ENCODE measurements around the gene PRUNE2. TPM values are rescaled to one million over a fixed set of nuclear protein-coding genes. Genes with fewer than 3 reads are reported as not detected.

PRUNE2 gene
- total RNA-seq, 2 experiments from 2014 or later = 0.38 to 0.72 TPM

DNA sequence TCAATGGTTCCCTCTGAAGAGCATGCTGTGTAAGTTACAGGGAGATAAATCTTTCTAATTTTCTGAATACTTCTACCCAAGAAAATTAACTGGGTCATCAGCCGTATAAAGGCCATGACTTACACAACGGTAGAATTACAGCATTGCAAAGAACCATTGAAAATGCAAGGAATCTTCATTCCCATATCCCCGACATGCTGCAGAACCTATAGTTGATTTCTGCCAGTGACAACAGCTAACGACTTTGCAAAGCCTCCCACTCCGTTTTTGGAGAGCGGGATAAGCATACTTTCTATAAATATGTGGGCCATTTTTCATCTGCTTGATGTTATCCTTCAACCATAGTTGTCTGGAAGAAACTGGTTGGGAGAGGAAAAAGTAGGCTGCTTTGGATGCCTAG is 85.5 kb downstream of the PRUNE2 start:
- ATAC-seq (no peak), DNase-seq (no peak)
- POLR2A ChIA-PET = no interaction called here
- TF ChIP-seq, protein P1, sequence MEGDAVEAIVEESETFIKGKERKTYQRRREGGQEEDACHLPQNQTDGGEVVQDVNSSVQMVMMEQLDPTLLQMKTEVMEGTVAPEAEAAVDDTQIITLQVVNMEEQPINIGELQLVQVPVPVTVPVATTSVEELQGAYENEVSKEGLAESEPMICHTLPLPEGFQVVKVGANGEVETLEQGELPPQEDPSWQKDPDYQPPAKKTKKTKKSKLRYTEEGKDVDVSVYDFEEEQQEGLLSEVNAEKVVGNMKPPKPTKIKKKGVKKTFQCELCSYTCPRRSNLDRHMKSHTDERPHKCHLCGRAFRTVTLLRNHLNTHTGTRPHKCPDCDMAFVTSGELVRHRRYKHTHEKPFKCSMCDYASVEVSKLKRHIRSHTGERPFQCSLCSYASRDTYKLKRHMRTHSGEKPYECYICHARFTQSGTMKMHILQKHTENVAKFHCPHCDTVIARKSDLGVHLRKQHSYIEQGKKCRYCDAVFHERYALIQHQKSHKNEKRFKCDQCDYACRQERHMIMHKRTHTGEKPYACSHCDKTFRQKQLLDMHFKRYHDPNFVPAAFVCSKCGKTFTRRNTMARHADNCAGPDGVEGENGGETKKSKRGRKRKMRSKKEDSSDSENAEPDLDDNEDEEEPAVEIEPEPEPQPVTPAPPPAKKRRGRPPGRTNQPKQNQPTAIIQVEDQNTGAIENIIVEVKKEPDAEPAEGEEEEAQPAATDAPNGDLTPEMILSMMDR (IDR thresholded peaks at IDR 0.05) = no peak
- CTCF ChIA-PET = interaction anchor here (1.6 kb wide), 1 partner anchor 11 kb away, joined by 4 read pairs; no protein-coding TSS in a partner anchor
- intact Hi-C loops (cut with micrococcal nuclease) = no loop called here
- Mint-ChIP-seq H3K4me3 (no peak overlapping the region), H3K9me3 (no peaks in the 10 kb centered on the region), H3K27ac (no peak overlapping the region), H3K4me1 (ENCODE audit: low read depth) (no peaks in the 10 kb centered on the region), H3K27me3 (peaks cover 3% of the 10 kb centered on the region), H3K36me3 (ENCODE audit: low read depth) (no peaks in the 10 kb centered on the region)

GRCh38 chr9:76818271-76818670 is 87.6 kb downstream of the PRUNE2 start:
- H3K27me3 Mint-ChIP-seq = peaks cover 10% of the 10 kb centered on the region
- no peaks in the 10 kb centered on the region for H3K9me3 Mint-ChIP-seq
- POLR2A ChIA-PET = no interaction called here
- TF ChIP-seq, protein P1 (IDR thresholded peaks at IDR 0.05) = no peak
- no peak for DNase-seq
- H3K4me3 Mint-ChIP-seq = no peak overlapping the region
- H3K36me3 Mint-ChIP-seq (ENCODE audit: low read depth) = no peaks in the 10 kb centered on the region
- no peak for ATAC-seq
- H3K27ac Mint-ChIP-seq = no peak overlapping the region
- intact Hi-C loops (cut with micrococcal nuclease) = no loop called here
- no peaks in the 10 kb centered on the region for H3K4me1 Mint-ChIP-seq (ENCODE audit: low read depth)
- CTCF ChIA-PET = no interaction called here

- intact Hi-C loops (cut with micrococcal nuclease) = no loop called here
- TF ChIP-seq, protein P1 (IDR thresholded peaks at IDR 0.05) = no peak
- ChIA-PET CTCF (no interaction called here), POLR2A (no interaction called here)
- no peak overlapping the region for H3K27ac Mint-ChIP-seq
- H3K36me3 Mint-ChIP-seq (ENCODE audit: low read depth) = no peaks in the 10 kb centered on the region
- ATAC-seq (no peak), DNase-seq (no peak)
- H3K4me1 Mint-ChIP-seq (ENCODE audit: low read depth) = no peaks in the 10 kb centered on the region
- H3K4me3 Mint-ChIP-seq = no peak overlapping the region
- peaks cover 10% of the 10 kb centered on the region for H3K27me3 Mint-ChIP-seq
- H3K9me3 Mint-ChIP-seq = no peaks in the 10 kb centered on the region
These were observed 88.4 kb downstream of the PRUNE2 start for GRCh38 chr9:76817489-76817888.

DNA sequence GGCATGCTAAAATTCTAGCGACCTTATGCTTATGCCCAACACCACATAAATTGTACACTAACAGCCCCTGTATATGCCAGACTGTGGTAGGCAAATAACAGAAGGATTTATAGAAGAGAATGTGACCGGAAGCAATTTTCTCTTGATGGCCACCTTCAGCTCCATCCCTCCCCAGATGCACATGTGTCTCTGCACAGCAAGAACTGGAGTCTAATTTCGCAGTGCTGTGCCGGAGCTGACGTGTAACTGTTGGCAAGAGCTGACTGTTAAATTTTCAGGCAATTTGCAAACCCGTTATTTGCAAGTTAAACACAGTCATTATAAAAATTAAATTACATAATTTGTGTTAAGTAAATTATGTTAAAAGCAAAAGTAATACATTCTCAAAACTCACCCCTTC is 93.3 kb downstream of the PRUNE2 start:
- DNase-seq (no peak), ATAC-seq (no peak)
- intact Hi-C loops (cut with micrococcal nuclease) = loop anchor here (5.0 kb wide), 2 partner anchors 175 to 340 kb away; no protein-coding TSS in a partner anchor
- TF ChIP-seq, protein P1 (IDR thresholded peaks at IDR 0.05) = no peak
- POLR2A ChIA-PET = no interaction called here
- no peaks in the 10 kb centered on the region for H3K36me3 Mint-ChIP-seq (ENCODE audit: low read depth)
- CTCF ChIA-PET = interaction anchor here (1.0 to 1.1 kb wide), 2 partner anchors 197 to 338 kb away, joined by 3 read pairs; no protein-coding TSS in a partner anchor
- no peak overlapping the region for H3K27ac Mint-ChIP-seq
- H3K4me1 Mint-ChIP-seq (ENCODE audit: low read depth) = no peaks in the 10 kb centered on the region
- H3K27me3 Mint-ChIP-seq = peaks cover 17% of the 10 kb centered on the region
- no peak overlapping the region for H3K4me3 Mint-ChIP-seq
- no peaks in the 10 kb centered on the region for H3K9me3 Mint-ChIP-seq

GRCh38 chr9:76810377-76810957 is 95.4 kb downstream of the PRUNE2 start:
- Mint-ChIP-seq H3K9me3 (no peaks in the 10 kb centered on the region), H3K27ac (no peak overlapping the region), H3K4me3 (no peak overlapping the region), H3K4me1 (ENCODE audit: low read depth) (no peaks in the 10 kb centered on the region), H3K36me3 (ENCODE audit: low read depth) (no peaks in the 10 kb centered on the region), H3K27me3 (peaks cover 17% of the 10 kb centered on the region)
- ChIA-PET CTCF (interaction anchor here (0.6 to 2.0 kb wide), 12 partner anchors 9 to 340 kb away, joined by 3 to 7 read pairs (median 3); no protein-coding TSS in a partner anchor), POLR2A (interaction anchor here (0.6 kb wide), 1 partner anchor 260 kb away, joined by 3 read pairs; no protein-coding TSS in a partner anchor)
- peak; percentile 58 for DNase-seq
- TF ChIP-seq, protein P1 (IDR thresholded peaks at IDR 0.05) = peak; percentile 69
- intact Hi-C loops (cut with micrococcal nuclease) = loop anchor here (2.0 to 5.0 kb wide), 3 partner anchors 177 to 342 kb away; no protein-coding TSS in a partner anchor
- ATAC-seq = no peak

Data from activated CD8-positive, alpha-beta T cell treated with anti-CD3 and anti-CD28 coated beads for 36 hours (primary cell).